ENCODE measurements around the gene CA12.

CA12 gene

DNA sequence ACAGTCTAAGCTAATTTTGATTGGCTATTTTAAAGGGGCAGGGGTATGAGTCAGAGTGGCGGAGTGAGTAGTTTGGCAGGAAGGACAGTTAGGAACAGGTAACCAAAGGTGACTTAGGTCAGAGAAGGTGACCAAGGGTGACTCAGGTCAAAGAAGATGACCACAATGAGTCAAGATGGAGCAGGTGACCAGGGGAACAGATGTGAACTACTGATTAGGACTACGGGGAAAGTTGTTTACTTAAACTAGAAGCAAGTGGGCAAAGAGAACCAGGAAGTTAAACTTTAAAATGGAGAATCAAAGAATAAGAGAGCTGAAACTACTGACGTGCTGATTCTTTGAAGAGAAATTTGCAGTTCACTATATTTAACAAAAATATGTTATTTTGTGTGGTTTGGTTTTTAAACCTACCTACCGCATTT is 14.1 kb upstream of the CA12 start:
- no peaks in the 10 kb centered on the region for H3K27me3 ChIP-seq (ENCODE audit: insufficient read depth, poor library complexity, severe bottlenecking)
- no peak overlapping the region for H3K4me3 ChIP-seq (replicated peaks; ENCODE audit: insufficient read depth, low read length)
- DNase-seq (ENCODE audit: low read depth in 1 of 2, low spot score in 1 of 2): no peak
- no peak overlapping the region for H3K27ac ChIP-seq (replicated peaks)
- no peak for TF ChIP-seq SPI1 (IDR thresholded peaks at IDR 0.05; ENCODE audit: borderline replicate concordance, low read depth)
- no peak for TF ChIP-seq REST (IDR thresholded peaks at IDR 0.05; ENCODE audit: insufficient replicate concordance, low read depth)
- TF ChIP-seq CTCF (IDR thresholded peaks at IDR 0.05; ENCODE audit: insufficient read depth, low read length): no peak
- TF ChIP-seq GABPA (IDR thresholded peaks at IDR 0.05; ENCODE audit: low read depth): no peak
- TF ChIP-seq POLR2AphosphoS5 (IDR thresholded peaks at IDR 0.05; ENCODE audit: low read depth): no peak

GRCh38 chr15:63392361-63393009 is 10.8 kb upstream of the CA12 start:
- Histone ChIP-seq H3K27me3 (ENCODE audit: insufficient read depth, poor library complexity, severe bottlenecking) (no peaks in the 10 kb centered on the region), H3K27ac (replicated peaks) (no peak overlapping the region), H3K4me3 (replicated peaks; ENCODE audit: insufficient read depth, low read length) (no peak overlapping the region)
- peak in 1 of 2 experiments; percentile 40 for DNase-seq (ENCODE audit: low read depth in 1 of 2, low spot score in 1 of 2)
- no peak for TF ChIP-seq GABPA (IDR thresholded peaks at IDR 0.05; ENCODE audit: low read depth)
- no peak for TF ChIP-seq REST (IDR thresholded peaks at IDR 0.05; ENCODE audit: insufficient replicate concordance, low read depth)
- TF ChIP-seq POLR2AphosphoS5 (IDR thresholded peaks at IDR 0.05; ENCODE audit: low read depth): no peak
- no peak for TF ChIP-seq SPI1 (IDR thresholded peaks at IDR 0.05; ENCODE audit: borderline replicate concordance, low read depth)
- TF ChIP-seq CTCF (IDR thresholded peaks at IDR 0.05; ENCODE audit: insufficient read depth, low read length): no peak

- TF ChIP-seq POLR2AphosphoS5 (IDR thresholded peaks at IDR 0.05; ENCODE audit: low read depth) (no peak), REST (IDR thresholded peaks at IDR 0.05; ENCODE audit: insufficient replicate concordance, low read depth) (no peak), CTCF (IDR thresholded peaks at IDR 0.05; ENCODE audit: insufficient read depth, low read length) (no peak), SPI1 (IDR thresholded peaks at IDR 0.05; ENCODE audit: borderline replicate concordance, low read depth) (no peak), GABPA (IDR thresholded peaks at IDR 0.05; ENCODE audit: low read depth) (no peak)
- no peak for DNase-seq (ENCODE audit: low read depth in 1 of 2, low spot score in 1 of 2)
- no peak overlapping the region for H3K27ac ChIP-seq (replicated peaks)
- no peak overlapping the region for H3K4me3 ChIP-seq (replicated peaks; ENCODE audit: insufficient read depth, low read length)
- no peaks in the 10 kb centered on the region for H3K27me3 ChIP-seq (ENCODE audit: insufficient read depth, poor library complexity, severe bottlenecking)
Measured at GRCh38 chr15:63391669-63392360, 10.2 kb upstream of the CA12 start.
